Body of pancreas (tissue), 4 donors: ENCODE measurements around the gene MKX. TPM values are rescaled to one million over a fixed set of nuclear protein-coding genes. Genes with fewer than 3 reads are reported as not detected.

Experiments
- ATAC-seq: fragments of 150-250 bp; one replicate; pipeline ENCODE4 v1.9.1; 2016
- DNase-seq, 4 donors: peaks; one replicate each; pipeline ENCODE4 v3.0.0-alpha.2; 2019
- H3K27ac ChIP-seq, 4 donors: fragments of 200-600 bp; sonication (generic); 1 replicate in 3 of 4; 2 replicates in 1 of 4; pipeline versions ENCODE4 v1.5.1 to v1.6.1; 2016 to 2019; ENCODE audit warnings: mild to moderate bottlenecking in 1 of 4, mixed read lengths in 1 of 4, moderate library complexity in 1 of 4
- H3K27me3 ChIP-seq, 2 donors: fragments of 200-600 bp; sonication (generic); one replicate each; pipeline ENCODE4 v1.6.0; 2016; ENCODE audit warnings: mild to moderate bottlenecking in 1 of 2
- H3K36me3 ChIP-seq, 2 donors: fragments of 200-600 bp; sonication (generic); replicated peaks in 1 of 2; 2 replicates each; pipeline ENCODE4 v1.5.1; 2016; ENCODE audit warnings: low read depth in 2 of 2; ENCODE audit not compliant: insufficient read depth in 1 of 2
- H3K4me1 ChIP-seq: fragments of 200-600 bp; sonication (generic); one replicate; pipeline ENCODE4 v1.6.0; 2016
- H3K4me3 ChIP-seq, 2 donors: fragments of 200-600 bp; sonication (generic); 1 replicate in 1 of 2; 2 replicates in 1 of 2; pipeline ENCODE4 v1.5.1; 2016 to 2019
- H3K9me3 ChIP-seq, 3 donors: fragments of 200-600 bp; sonication (generic); 1 replicate in 2 of 3; 2 replicates in 1 of 3; pipeline ENCODE4 v1.5.1; 2016
- CTCF ChIP-seq, 7 experiments: fragments of 450-650 bp in 4 of 7; fragments of 200-600 bp in 3 of 7; sonication (generic) in 3 of 7; IDR thresholded peaks; one replicate each; pipeline ENCODE4 v1.5.1; 2016 to 2019; ENCODE audit warnings: antibody characterized with exemption in 7 of 7
- POLR2A ChIP-seq, 3 donors: fragments of 450-650 bp; IDR thresholded peaks; one replicate each; pipeline ENCODE4 v1.6.1; 2016; ENCODE audit warnings: antibody characterized with exemption in 3 of 3, mild to moderate bottlenecking in 2 of 3
- WGBS, 2 donors: methylation state at CpG; one replicate each; pipeline ENCODE4 v1.1.5; 2017; 5-methylcytosine and 5-hydroxymethylcytosine counted together
- intact Hi-C: fragments of 100-400 bp; cut with DNase I; formaldehyde crosslinking; loops from one replicate; pipeline ENCODE4 v1.15.1; 2023
- total RNA-seq, 2 donors: library from RNA; depleted of rRNA; stranded (reverse); fragments of >200 nt; gene quantifications; one replicate each; pipeline ENCODE4 v1.1.0, GENCODE V29; 2016

The MKX gene
- total RNA-seq, 2 donors from 2014 or later: 0.33 to 1.6 TPM

GRCh38 chr10:27644307-27644939, 101.2 kb downstream of the MKX start:
- Histone ChIP-seq H3K4me3 (no peak overlapping the region), H3K4me1 (no peaks in the 10 kb centered on the region), H3K9me3 (no peaks in the 10 kb centered on the region), H3K27me3 (no peaks in the 10 kb centered on the region), H3K36me3 (no peaks in the 10 kb centered on the region), H3K27ac (no peak overlapping the region)
- DNase-seq (no peak), ATAC-seq (no peak)
- no peak for TF ChIP-seq POLR2A (IDR thresholded peaks at IDR 0.05)
- TF ChIP-seq CTCF (IDR thresholded peaks at IDR 0.05): no peak
- WGBS, 2 donors: 72 to 73% methylated on average over 5 of the region's 5 CpGs
- intact Hi-C loops: no loop called here

- WGBS, 2 donors: 51 to 67% methylated on average over 2 of the region's 2 CpGs
Measured at GRCh38 chr10:27643301-27643700, 102.3 kb downstream of the MKX start.

GRCh38 chr10:27642023-27642589, 103.5 kb downstream of the MKX start:
- no peaks in the 10 kb centered on the region for H3K9me3 ChIP-seq
- TF ChIP-seq CTCF (IDR thresholded peaks at IDR 0.05): no peak
- TF ChIP-seq POLR2A (IDR thresholded peaks at IDR 0.05): no peak
- DNase-seq (no peak), ATAC-seq (no peak)
- H3K36me3 ChIP-seq: no peaks in the 10 kb centered on the region
- H3K4me3 ChIP-seq: no peak overlapping the region
- intact Hi-C loops: no loop called here
- 77 to 83% methylated on average over 2 of the region's 2 CpGs for whole genome bisulfite sequencing, 2 donors
- no peaks in the 10 kb centered on the region for H3K27me3 ChIP-seq
- H3K4me1 ChIP-seq: no peaks in the 10 kb centered on the region
- H3K27ac ChIP-seq: no peak overlapping the region

More at GRCh38 chr10:27643301-27643700, 102.3 kb downstream of the MKX start:
- intact Hi-C loops: no loop called here
- Histone ChIP-seq H3K27me3 (no peaks in the 10 kb centered on the region), H3K9me3 (no peaks in the 10 kb centered on the region), H3K36me3 (no peaks in the 10 kb centered on the region), H3K27ac (no peak overlapping the region), H3K4me3 (no peak overlapping the region), H3K4me1 (no peaks in the 10 kb centered on the region)
- ATAC-seq (no peak), DNase-seq (no peak)
- TF ChIP-seq CTCF (IDR thresholded peaks at IDR 0.05) (no peak), POLR2A (IDR thresholded peaks at IDR 0.05) (no peak)

- DNase-seq (no peak), ATAC-seq (no peak)
- no peaks in the 10 kb centered on the region for H3K27me3 ChIP-seq
- WGBS, 2 donors: 61 to 62% methylated on average over 3 of the region's 3 CpGs
- no peaks in the 10 kb centered on the region for H3K36me3 ChIP-seq
- H3K4me3 ChIP-seq: no peak overlapping the region
- no peaks in the 10 kb centered on the region for H3K4me1 ChIP-seq
- H3K27ac ChIP-seq: no peak overlapping the region
- TF ChIP-seq CTCF (IDR thresholded peaks at IDR 0.05) (no peak), POLR2A (IDR thresholded peaks at IDR 0.05) (no peak)
- intact Hi-C loops: no loop called here
- no peaks in the 10 kb centered on the region for H3K9me3 ChIP-seq
Measured at GRCh38 chr10:27638071-27638750, 107.4 kb downstream of the MKX start.
